SK-N-SH treated with all-trans-retinoic acid at 6 μM for 48 hours (cell line): ENCODE data around the gene MADD.

Experiments
- ARNTL ChIP-seq: fragments of 450-650 bp; formaldehyde crosslinking; IDR thresholded peaks from 2 replicates; pipeline ENCODE4 v1.5.0; 2020; ENCODE audit warnings: low read depth, mild to moderate bottlenecking, moderate library complexity, borderline replicate concordance
- BACH2 ChIP-seq: fragments of 250-450 bp; sonication (Bioruptor Pico); IDR thresholded peaks from 2 replicates; pipeline ENCODE4 v1.9.0; 2021; ENCODE audit warnings: mild to moderate bottlenecking, borderline replicate concordance
- ESRRG ChIP-seq: fragments of 250-450 bp; sonication (Bioruptor Pico); IDR thresholded peaks from 2 replicates; pipeline ENCODE4 v1.6.1; 2021; ENCODE audit warnings: mild to moderate bottlenecking
- POU6F1 ChIP-seq: fragments of 250-450 bp; sonication (Bioruptor Pico); IDR thresholded peaks from 2 replicates; pipeline ENCODE4 v1.8.0; 2021; ENCODE audit warnings: low read depth, mild to moderate bottlenecking, moderate library complexity, borderline replicate concordance
- SNAI2 ChIP-seq: fragments of 250-450 bp; sonication (Bioruptor Pico); IDR thresholded peaks from 2 replicates; pipeline ENCODE4 v1.5.0; 2020; ENCODE audit warnings: mild to moderate bottlenecking, moderate library complexity
- ZNF70 ChIP-seq: fragments of 450-650 bp; formaldehyde crosslinking; IDR thresholded peaks from 2 replicates; pipeline ENCODE4 v1.5.0; 2020; ENCODE audit warnings: mild to moderate bottlenecking, moderate library complexity
- TF ChIP-seq, protein P1 (sequence below): fragments of 250-450 bp; sonication (Bioruptor Pico); IDR thresholded peaks from 2 replicates; pipeline ENCODE4 v1.5.1; 2021; ENCODE audit warnings: mild to moderate bottlenecking, moderate library complexity

DNA sequence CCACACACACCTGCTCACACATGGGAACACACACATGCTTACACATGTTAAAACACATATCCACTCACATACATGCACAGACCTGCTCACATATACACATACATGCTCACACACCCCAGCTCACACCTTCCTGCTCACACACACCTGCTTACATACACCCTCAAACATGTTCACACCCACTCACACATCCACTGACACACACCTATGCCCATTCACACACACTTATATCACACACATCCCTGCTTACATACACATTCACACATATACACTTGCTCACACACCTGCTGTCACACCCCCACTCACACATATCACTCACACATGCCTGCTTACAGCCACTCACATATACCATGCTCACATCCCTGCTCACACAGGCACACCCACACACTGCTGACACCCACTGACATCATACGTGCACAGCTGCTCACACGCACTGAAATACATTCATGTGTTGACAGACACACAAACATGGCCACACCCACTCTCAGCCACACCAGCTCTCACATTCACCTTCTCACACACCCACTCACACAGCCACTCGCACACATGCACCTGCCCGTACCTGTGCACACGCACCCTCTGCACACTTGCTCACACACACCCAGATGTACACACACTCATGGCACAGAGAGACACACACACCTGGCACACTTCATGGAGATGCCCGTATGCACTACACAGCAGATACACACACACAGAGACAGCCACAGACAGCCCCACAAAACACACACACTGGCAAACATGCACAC, 88.2 kb downstream of the MADD start:
- TF ChIP-seq BACH2 (CRISPR knock-in tag): no peak
- TF ChIP-seq SNAI2 (CRISPR knock-in tag): no peak
- TF ChIP-seq ESRRG (CRISPR knock-in tag): no peak
- TF ChIP-seq POU6F1 (CRISPR knock-in tag): no peak
- TF ChIP-seq, protein P1, sequence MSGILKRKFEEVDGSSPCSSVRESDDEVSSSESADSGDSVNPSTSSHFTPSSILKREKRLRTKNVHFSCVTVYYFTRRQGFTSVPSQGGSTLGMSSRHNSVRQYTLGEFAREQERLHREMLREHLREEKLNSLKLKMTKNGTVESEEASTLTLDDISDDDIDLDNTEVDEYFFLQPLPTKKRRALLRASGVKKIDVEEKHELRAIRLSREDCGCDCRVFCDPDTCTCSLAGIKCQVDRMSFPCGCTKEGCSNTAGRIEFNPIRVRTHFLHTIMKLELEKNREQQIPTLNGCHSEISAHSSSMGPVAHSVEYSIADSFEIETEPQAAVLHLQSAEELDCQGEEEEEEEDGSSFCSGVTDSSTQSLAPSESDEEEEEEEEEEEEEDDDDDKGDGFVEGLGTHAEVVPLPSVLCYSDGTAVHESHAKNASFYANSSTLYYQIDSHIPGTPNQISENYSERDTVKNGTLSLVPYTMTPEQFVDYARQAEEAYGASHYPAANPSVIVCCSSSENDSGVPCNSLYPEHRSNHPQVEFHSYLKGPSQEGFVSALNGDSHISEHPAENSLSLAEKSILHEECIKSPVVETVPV (CRISPR knock-in tag): no peak
- TF ChIP-seq ARNTL (CRISPR knock-in tag): no peak
- TF ChIP-seq ZNF70 (CRISPR knock-in tag): no peak
